ENCODE measurements around the gene GPR31. TPM values are rescaled to one million over a fixed set of nuclear protein-coding genes. Genes with fewer than 3 reads are reported as not detected.

GPR31 gene
- total RNA-seq, 1 experiment from 2014 or later: not detected

- Histone ChIP-seq H3K23ac (ENCODE audit: insufficient read length, low read depth, low read length) (no peak overlapping the region), H3K27ac (ENCODE audit: insufficient read length, low read depth, low read length) (no peak overlapping the region), H4K5ac (ENCODE audit: insufficient read length, low read depth, low read length) (no peak overlapping the region), H2BK15ac (ENCODE audit: low read depth, low read length) (no peak overlapping the region), H2AK5ac (ENCODE audit: insufficient read length, low read length) (no peak overlapping the region), H4K91ac (ENCODE audit: insufficient read length, low read depth, low read length) (no peak overlapping the region), H3K14ac (ENCODE audit: insufficient read depth, low read length) (no peak overlapping the region), H3K9ac (ENCODE audit: extremely low read depth, insufficient read length, low read length) (no peak overlapping the region), H3K4ac (ENCODE audit: low read depth, low read length) (no peak overlapping the region), H3K18ac (ENCODE audit: insufficient read length, low read depth, low read length) (no peak overlapping the region), H3K79me2 (ENCODE audit: insufficient read depth, low read length) (no peaks in the 10 kb centered on the region), H4K20me1 (ENCODE audit: control insufficient read depth, insufficient read depth, insufficient read length) (no peaks in the 10 kb centered on the region), H2BK12ac (ENCODE audit: insufficient read length, low read depth, low read length) (no peak overlapping the region), H3K23me2 (ENCODE audit: insufficient read length, low read depth, low read length, poor library complexity, severe bottlenecking) (no peaks in the 10 kb centered on the region), H4K8ac (replicated peaks; ENCODE audit: insufficient read length, low read depth, low read length) (no peak overlapping the region), H3T11ph (ENCODE audit: low read length) (no peak overlapping the region), H3K9me3 (ENCODE audit: control insufficient read depth, low read depth, low read length) (no peaks in the 10 kb centered on the region), H2BK5ac (ENCODE audit: insufficient read length, low read length) (no peak overlapping the region), H2BK20ac (ENCODE audit: low read depth, low read length, poor library complexity, severe bottlenecking) (no peak overlapping the region), H3K79me1 (ENCODE audit: insufficient read depth, low read depth, low read length, poor library complexity, severe bottlenecking) (no peaks in the 10 kb centered on the region), H2AFZ (ENCODE audit: low read length) (no peak overlapping the region), H3K4me2 (ENCODE audit: insufficient read depth, insufficient read length, low read length) (no peak overlapping the region), H3K27me3 (ENCODE audit: insufficient read depth, low read length) (no peaks in the 10 kb centered on the region; the same call in 1 of the 2 replicates), H2BK120ac (ENCODE audit: low read depth, low read length, poor library complexity, severe bottlenecking) (no peak overlapping the region), H3K56ac (ENCODE audit: insufficient read length, low read depth, low read length) (no peak overlapping the region), H3K4me1 (ENCODE audit: insufficient read depth, low read length) (peaks cover 14% of the 10 kb centered on the region)
- Mint-ChIP-seq H3K27ac (no peak overlapping the region), H3K36me3 (ENCODE audit: insufficient read depth in 1 of 3, low read depth in 3 of 3) (peaks cover 5 to 31% (median 15%) of the 10 kb centered on the region in 3 experiments; a peak in 5 of 7 replicates), H3K4me3 (no peak overlapping the region), H3K9me3 (peaks cover 17 to 19% of the 10 kb centered on the region in 2 experiments), H3K27me3 (ENCODE audit: low read depth) (peaks cover 23% of the 10 kb centered on the region), H3K4me1 (peaks cover 41 to 58% of the 10 kb centered on the region in 2 experiments)
- no CpG with 5 or more reads among the region's 5 CpGs for WGBS (ENCODE audit: extremely low coverage, insufficient read length, low lambda C conversion rate)
- no peak for DNase-seq
- no peak for TF ChIP-seq CTCF (conservative IDR thresholded peaks at IDR 0.05)
Observed at GRCh38 chr6:167148997-167149396, 8.8 kb downstream of the GPR31 start.

All from H9 (cell line).